IPS-18a (cell line): ENCODE results near the gene HOXC6.

Source experiments
- H3K27ac ChIP-seq: one replicate; pipeline ENCODE4 v1.5.1; 2013; ENCODE audit warnings: low read length
- H3K27me3 ChIP-seq: one replicate; pipeline ENCODE4 v1.6.1; 2013; ENCODE audit warnings: mild to moderate bottlenecking, low read length; ENCODE audit not compliant: control insufficient read depth, insufficient read depth
- H3K36me3 ChIP-seq: one replicate; pipeline ENCODE4 v1.6.1; 2013; ENCODE audit warnings: low read depth, low read length; ENCODE audit not compliant: control insufficient read depth
- H3K4me1 ChIP-seq: one replicate; pipeline ENCODE4 v1.6.1; 2013; ENCODE audit warnings: low read depth, low read length; ENCODE audit not compliant: control insufficient read depth
- H3K4me3 ChIP-seq: one replicate; pipeline ENCODE4 v1.5.1; 2013; ENCODE audit warnings: low read length
- H3K9ac ChIP-seq: one replicate; pipeline ENCODE4 v1.6.1; 2013; ENCODE audit warnings: mild to moderate bottlenecking, low read length, moderate library complexity
- H3K9me3 ChIP-seq: one replicate; pipeline ENCODE4 v1.6.1; 2013; ENCODE audit warnings: low read depth, low read length; ENCODE audit not compliant: control insufficient read depth

The HOXC6 gene

GRCh38 chr12:53985692-53985993 is 42.6 kb upstream of the HOXC6 start:
- Histone ChIP-seq H3K36me3 (no peaks in the 10 kb centered on the region), H3K4me1 (no peaks in the 10 kb centered on the region), H3K4me3 (no peak overlapping the region), H3K9ac (no peak overlapping the region), H3K9me3 (no peaks in the 10 kb centered on the region), H3K27me3 (peaks cover 100% of the 10 kb centered on the region), H3K27ac (no peak overlapping the region)

GRCh38 chr12:53985994-53986685 is 42.1 kb upstream of the HOXC6 start:
- no peak overlapping the region for H3K27ac ChIP-seq
- no peaks in the 10 kb centered on the region for H3K36me3 ChIP-seq
- no peak overlapping the region for H3K9ac ChIP-seq
- no peaks in the 10 kb centered on the region for H3K9me3 ChIP-seq
- H3K27me3 ChIP-seq, result peaks cover 100% of the 10 kb centered on the region
- no peaks in the 10 kb centered on the region for H3K4me1 ChIP-seq
- no peak overlapping the region for H3K4me3 ChIP-seq

GRCh38 chr12:53986686-53987483 is 41.4 kb upstream of the HOXC6 start:
- no peak overlapping the region for H3K4me3 ChIP-seq

GRCh38 chr12:53987787-53988230 is 40.4 kb upstream of the HOXC6 start:
- Histone ChIP-seq H3K27ac (no peak overlapping the region), H3K36me3 (no peaks in the 10 kb centered on the region), H3K4me1 (no peaks in the 10 kb centered on the region), H3K9ac (no peak overlapping the region), H3K9me3 (no peaks in the 10 kb centered on the region), H3K4me3 (no peak overlapping the region), H3K27me3 (peaks cover 100% of the 10 kb centered on the region)

More at GRCh38 chr12:53986686-53987483, 41.4 kb upstream of the HOXC6 start:
- Histone ChIP-seq H3K9me3 (no peaks in the 10 kb centered on the region), H3K9ac (no peak overlapping the region), H3K27me3 (peaks cover 100% of the 10 kb centered on the region), H3K4me1 (no peaks in the 10 kb centered on the region), H3K36me3 (no peaks in the 10 kb centered on the region), H3K27ac (no peak overlapping the region)

- Histone ChIP-seq H3K9me3 (no peaks in the 10 kb centered on the region), H3K27ac (no peak overlapping the region), H3K9ac (no peak overlapping the region), H3K4me1 (no peaks in the 10 kb centered on the region), H3K36me3 (no peaks in the 10 kb centered on the region), H3K27me3 (peaks cover 100% of the 10 kb centered on the region), H3K4me3 (no peak overlapping the region)
These were observed 39.6 kb upstream of the HOXC6 start for GRCh38 chr12:53988541-53989226.

- H3K9me3 ChIP-seq, result no peaks in the 10 kb centered on the region
- H3K27me3 ChIP-seq, result peaks cover 100% of the 10 kb centered on the region
- H3K4me1 ChIP-seq, result no peaks in the 10 kb centered on the region
- H3K9ac ChIP-seq, result no peak overlapping the region
- no peaks in the 10 kb centered on the region for H3K36me3 ChIP-seq
- H3K4me3 ChIP-seq, result no peak overlapping the region
- no peak overlapping the region for H3K27ac ChIP-seq
These were observed 38.8 kb upstream of the HOXC6 start for GRCh38 chr12:53989227-53990113.

GRCh38 chr12:53990311-53991076 is 37.7 kb upstream of the HOXC6 start:
- Histone ChIP-seq H3K9ac (no peak overlapping the region), H3K9me3 (no peaks in the 10 kb centered on the region), H3K36me3 (no peaks in the 10 kb centered on the region), H3K27ac (no peak overlapping the region), H3K4me3 (no peak overlapping the region), H3K27me3 (peaks cover 100% of the 10 kb centered on the region), H3K4me1 (peaks cover 4% of the 10 kb centered on the region)

- Histone ChIP-seq H3K4me1 (peaks cover 4% of the 10 kb centered on the region), H3K27me3 (peaks cover 100% of the 10 kb centered on the region), H3K9me3 (no peaks in the 10 kb centered on the region), H3K4me3 (no peak overlapping the region), H3K36me3 (no peaks in the 10 kb centered on the region), H3K9ac (no peak overlapping the region), H3K27ac (no peak overlapping the region)
These were observed 37.2 kb upstream of the HOXC6 start for GRCh38 chr12:53991077-53991460.

- H3K27me3 ChIP-seq, result peaks cover 100% of the 10 kb centered on the region
- H3K9ac ChIP-seq, result no peak overlapping the region
- H3K36me3 ChIP-seq, result no peaks in the 10 kb centered on the region
- H3K27ac ChIP-seq, result no peak overlapping the region
- H3K9me3 ChIP-seq, result no peaks in the 10 kb centered on the region
- peaks cover 7% of the 10 kb centered on the region for H3K4me1 ChIP-seq
- H3K4me3 ChIP-seq, result no peak overlapping the region
These were observed 35.8 kb upstream of the HOXC6 start for GRCh38 chr12:53992377-53992889.

- Histone ChIP-seq H3K27ac (no peak overlapping the region), H3K9me3 (no peaks in the 10 kb centered on the region), H3K4me3 (no peak overlapping the region), H3K4me1 (peaks cover 7% of the 10 kb centered on the region), H3K27me3 (peaks cover 100% of the 10 kb centered on the region), H3K9ac (no peak overlapping the region), H3K36me3 (no peaks in the 10 kb centered on the region)
These were observed 34.9 kb upstream of the HOXC6 start for GRCh38 chr12:53993162-53994008.
